Fibroblast of lung (primary cell): ENCODE results near the gene TBL3. TPM values are rescaled to one million over a fixed set of nuclear protein-coding genes. Genes with fewer than 3 reads are reported as not detected.

ENCODE experiments used
- DNase-seq, 2 donors: peaks; one replicate each; pipeline versions ENCODE4 v3.0.0 to v3.0.0-alpha.2; 2010; ENCODE audit warnings: low read depth in 2 of 2
- H2AFZ ChIP-seq: 2 replicates; pipeline ENCODE4 v1.5.1; 2012; ENCODE audit warnings: low read length, control low read depth, inconsistent platforms
- H3K27ac ChIP-seq: 2 replicates; pipeline ENCODE4 v1.5.1; 2011; ENCODE audit warnings: low read length, control low read depth; ENCODE audit not compliant: insufficient read depth
- H3K27me3 ChIP-seq: 2 replicates; pipeline ENCODE4 v1.5.1; 2011; ENCODE audit warnings: mild to moderate bottlenecking, low read length; ENCODE audit not compliant: control insufficient read depth, insufficient read depth
- H3K36me3 ChIP-seq: 2 replicates; pipeline ENCODE4 v1.5.1; 2011; ENCODE audit warnings: low read length; ENCODE audit not compliant: control insufficient read depth, insufficient read depth
- H3K4me1 ChIP-seq: 2 replicates; pipeline ENCODE4 v1.5.1; 2011; ENCODE audit warnings: low read length; ENCODE audit not compliant: control insufficient read depth, insufficient read depth; ENCODE audit errors: extremely low read depth
- H3K4me2 ChIP-seq: 2 replicates; pipeline ENCODE4 v1.5.1; 2011; ENCODE audit warnings: low read length, control low read depth; ENCODE audit not compliant: insufficient read depth; ENCODE audit errors: extremely low read depth
- H3K4me3 ChIP-seq, 4 experiments: fragments of 200-600 bp in 1 of 4; sonication (generic) in 1 of 4; replicated peaks in 1 of 4; 2 replicates each; pipeline ENCODE4 v1.5.1; 2011 to 2016; ENCODE audit warnings: low read length in 4 of 4, low read depth in 3 of 4, mild to moderate bottlenecking in 3 of 4, control low read depth in 2 of 4, inconsistent platforms in 1 of 4, mixed read lengths in 1 of 4; ENCODE audit not compliant: insufficient read depth in 1 of 4; ENCODE audit errors: control extremely low read depth in 1 of 4
- H3K79me2 ChIP-seq: 2 replicates; pipeline ENCODE4 v1.5.1; 2012; ENCODE audit warnings: mild to moderate bottlenecking, low read length, inconsistent platforms; ENCODE audit not compliant: control insufficient read depth, insufficient read depth
- H3K9ac ChIP-seq: 2 replicates; pipeline ENCODE4 v1.5.1; 2011; ENCODE audit warnings: mild to moderate bottlenecking, low read length, control low read depth; ENCODE audit not compliant: insufficient read depth
- H3K9me3 ChIP-seq: 2 replicates; pipeline ENCODE4 v1.5.1; 2012; ENCODE audit warnings: low read depth, low read length; ENCODE audit not compliant: control insufficient read depth, insufficient read depth
- H4K20me1 ChIP-seq: 2 replicates; pipeline ENCODE4 v1.5.1; 2011; ENCODE audit warnings: low read length; ENCODE audit not compliant: control insufficient read depth, insufficient read depth; ENCODE audit errors: extremely low read depth
- CTCF ChIP-seq, 2 donors: IDR thresholded peaks in 1 of 2; conservative IDR thresholded peaks in 1 of 2; 1 replicate in 1 of 2; 2 replicates in 1 of 2; pipeline ENCODE4 v1.5.1; 2011 to 2012; ENCODE audit warnings: low read length in 2 of 2, control low read depth in 1 of 2, inconsistent platforms in 1 of 2, low read depth in 1 of 2, mild to moderate bottlenecking in 1 of 2
- EZH2 ChIP-seq: IDR thresholded peaks from 2 replicates; pipeline ENCODE4 v1.5.1; 2012; ENCODE audit warnings: low read length, control low read depth, mild to moderate bottlenecking; ENCODE audit errors: missing control alignments
- polyA plus RNA-seq, 2 donors: library from polyadenylated mRNA; depleted of rRNA in 1 of 2; stranded (reverse) in 1 of 2; unstranded in 1 of 2; fragments of >200 nt; gene quantifications; 2 replicates each; pipeline ENCODE4 v1.2.1, GENCODE V29; 2011 to 2012; ENCODE audit warnings: missing spikeins in 1 of 2
- total RNA-seq: library from RNA; depleted of rRNA; stranded (reverse); fragments of >200 nt; gene quantifications from 2 replicates; pipeline ENCODE4 v1.2.1, GENCODE V29; 2014

Gene TBL3
- total and polyA plus RNA-seq, 2 donors (not counting 1 experiment from before 2014, with no cell fraction given) = 14.6 to 20.0 TPM

DNA sequence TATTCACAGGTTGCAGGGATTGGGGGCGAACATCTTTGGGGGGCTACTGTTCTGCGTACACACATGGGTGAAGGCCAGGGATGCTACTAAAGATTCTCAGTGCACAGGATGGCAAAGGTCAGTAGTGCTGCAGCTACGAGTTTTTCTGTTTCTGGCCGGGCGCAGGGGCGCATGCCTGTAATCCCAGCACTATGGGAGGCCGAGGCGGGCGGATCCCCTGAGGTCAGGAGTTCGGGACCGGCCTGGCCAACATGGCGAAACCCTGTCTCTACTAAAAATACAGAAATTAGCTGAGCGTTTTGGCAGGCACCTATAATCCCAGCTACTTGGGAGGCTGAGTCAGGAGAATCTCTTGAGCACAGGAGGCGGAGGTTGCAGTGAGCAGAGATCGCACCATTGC, 41.7 kb downstream of the TBL3 start:
- Histone ChIP-seq H3K79me2 (peaks cover 13% of the 10 kb centered on the region), H3K27me3 (no peaks in the 10 kb centered on the region), H2AFZ (no peak overlapping the region), H3K9ac (no peak overlapping the region), H3K4me3 (no peak overlapping the region), H3K4me2 (no peak overlapping the region), H3K9me3 (no peaks in the 10 kb centered on the region), H3K27ac (no peak overlapping the region), H4K20me1 (no peaks in the 10 kb centered on the region), H3K4me1 (peaks cover 7% of the 10 kb centered on the region), H3K36me3 (no peaks in the 10 kb centered on the region)
- DNase-seq = no peak
- no peak for TF ChIP-seq CTCF (conservative IDR thresholded peaks at IDR 0.05 in 1 of 2, IDR thresholded peaks at IDR 0.05 in 1 of 2; ENCODE audit: low read depth in 1 of 2, low read length in 2 of 2)
- no peak for TF ChIP-seq EZH2

- no peaks in the 10 kb centered on the region for H4K20me1 ChIP-seq
- no peaks in the 10 kb centered on the region for H3K9me3 ChIP-seq
- H3K27me3 ChIP-seq = peaks cover 5% of the 10 kb centered on the region
- peaks cover 6% of the 10 kb centered on the region for H3K4me1 ChIP-seq
- no peak overlapping the region for H3K9ac ChIP-seq
- H3K36me3 ChIP-seq = no peaks in the 10 kb centered on the region
- TF ChIP-seq EZH2 (no peak), CTCF (conservative IDR thresholded peaks at IDR 0.05 in 1 of 2, IDR thresholded peaks at IDR 0.05 in 1 of 2; ENCODE audit: low read depth in 1 of 2, low read length in 2 of 2) (no peak)
- no peak overlapping the region for H2AFZ ChIP-seq
- no peak overlapping the region for H3K4me3 ChIP-seq
- H3K27ac ChIP-seq = no peak overlapping the region
- H3K4me2 ChIP-seq = no peak overlapping the region
- H3K79me2 ChIP-seq = no peaks in the 10 kb centered on the region
- peak in 1 of 2 donors; percentile 93 for DNase-seq
Observed at GRCh38 chr16:2015117-2015946, 43.5 kb downstream of the TBL3 start.

- DNase-seq = no peak
- Histone ChIP-seq H3K36me3 (no peaks in the 10 kb centered on the region), H3K4me2 (no peak overlapping the region), H3K9ac (no peak overlapping the region), H4K20me1 (no peaks in the 10 kb centered on the region), H3K79me2 (no peaks in the 10 kb centered on the region), H3K4me3 (no peak overlapping the region), H3K9me3 (no peaks in the 10 kb centered on the region), H3K27me3 (peaks cover 8% of the 10 kb centered on the region), H3K27ac (no peak overlapping the region), H3K4me1 (peaks cover 3% of the 10 kb centered on the region), H2AFZ (no peak overlapping the region)
- TF ChIP-seq CTCF (conservative IDR thresholded peaks at IDR 0.05 in 1 of 2, IDR thresholded peaks at IDR 0.05 in 1 of 2; ENCODE audit: low read depth in 1 of 2, low read length in 2 of 2) (no peak), EZH2 (no peak)
Observed at GRCh38 chr16:2015947-2016208, 44.0 kb downstream of the TBL3 start.
